ENCODE results near the gene ELFN2.

ELFN2 gene

DNA sequence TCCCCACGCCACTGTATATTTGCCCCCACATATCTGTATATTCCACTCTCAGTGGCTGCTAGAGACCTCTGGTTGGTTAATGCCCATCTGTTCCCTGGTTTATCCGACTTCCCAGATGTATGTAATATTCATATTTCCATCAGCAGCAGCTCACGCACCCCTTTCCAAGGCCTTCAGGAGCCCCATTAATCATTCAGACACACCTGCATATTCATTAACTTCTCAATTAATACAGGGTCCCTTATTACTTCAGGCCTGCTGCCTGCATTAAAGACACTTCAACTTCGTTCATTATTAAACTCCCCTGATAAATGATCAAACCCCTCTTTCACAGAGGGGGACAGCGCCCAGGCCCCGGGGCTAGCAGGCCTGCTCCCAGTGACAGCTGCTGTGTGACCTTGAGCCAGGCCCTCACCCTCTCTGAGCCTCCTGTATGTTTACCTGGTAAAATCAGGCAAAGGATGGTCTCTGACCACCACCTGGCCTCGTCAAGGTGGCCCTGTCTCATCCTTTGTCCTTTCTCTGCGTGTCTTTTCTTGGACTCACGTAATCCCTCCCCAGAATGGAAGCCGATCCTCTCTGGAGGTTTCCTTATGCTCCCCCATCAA lies 34.5 kb downstream of the ELFN2 start:
- TF ChIP-seq CTCF (IDR thresholded peaks at IDR 0.05; ENCODE audit: low read depth, low read length) = no peak
- H3K4me3 ChIP-seq (ENCODE audit: low read depth, low read length) = no peak overlapping the region

GRCh38 chr22:37391702-37392101 lies 35.6 kb downstream of the ELFN2 start:
- no peak overlapping the region for H3K4me3 ChIP-seq (ENCODE audit: low read depth, low read length)
- TF ChIP-seq CTCF (IDR thresholded peaks at IDR 0.05; ENCODE audit: low read depth, low read length) = no peak

GRCh38 chr22:37390075-37390474 lies 37.2 kb downstream of the ELFN2 start:
- no peak overlapping the region for H3K4me3 ChIP-seq (ENCODE audit: low read depth, low read length)
- TF ChIP-seq CTCF (IDR thresholded peaks at IDR 0.05; ENCODE audit: low read depth, low read length) = no peak

DNA sequence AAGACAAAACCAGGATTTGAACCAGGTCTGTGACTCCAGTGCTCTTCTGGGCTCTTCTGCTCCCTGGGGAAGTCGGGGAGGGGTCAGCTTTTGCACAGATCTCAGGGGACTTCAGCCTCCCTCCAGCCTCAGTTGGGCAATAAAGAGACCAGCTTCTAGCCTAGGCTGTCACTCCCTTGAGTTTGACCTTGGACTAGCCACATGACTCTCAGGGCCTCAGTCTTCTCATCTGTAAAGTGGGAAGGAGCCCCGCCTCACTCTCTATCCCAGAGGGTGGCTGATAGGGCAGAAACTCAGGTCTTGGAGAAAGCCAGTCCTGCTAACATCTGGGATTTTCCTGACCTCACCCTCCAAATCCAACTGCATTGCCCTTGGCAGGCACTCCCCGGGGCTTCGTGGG lies 38.7 kb downstream of the ELFN2 start:
- TF ChIP-seq CTCF (IDR thresholded peaks at IDR 0.05; ENCODE audit: low read depth, low read length) = no peak
- H3K4me3 ChIP-seq (ENCODE audit: low read depth, low read length) = no peak overlapping the region

GRCh38 chr22:37387793-37388192 lies 39.5 kb downstream of the ELFN2 start:
- H3K4me3 ChIP-seq (ENCODE audit: low read depth, low read length) = no peak overlapping the region
- no peak for TF ChIP-seq CTCF (IDR thresholded peaks at IDR 0.05; ENCODE audit: low read depth, low read length)

DNA sequence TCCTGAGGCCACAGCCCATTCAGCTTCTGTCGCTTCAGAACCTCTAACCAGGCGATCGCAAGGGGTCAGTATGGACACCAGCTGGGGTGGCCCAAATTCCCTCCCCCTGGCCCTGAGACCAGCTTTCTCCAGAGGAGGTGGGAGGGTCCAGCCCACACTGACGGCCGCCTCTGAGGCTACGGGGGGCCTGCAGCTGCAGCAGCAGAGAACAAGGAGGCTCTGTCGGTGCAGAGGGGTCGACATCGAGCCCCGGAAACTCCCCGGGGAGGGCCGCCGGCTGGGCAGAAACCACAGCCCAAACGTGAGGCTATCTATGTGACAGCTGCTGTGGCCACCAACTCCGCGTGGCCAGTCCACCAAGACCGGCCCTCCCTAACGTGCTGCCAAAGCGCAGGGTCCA lies 40.8 kb downstream of the ELFN2 start:
- no peak overlapping the region for H3K4me3 ChIP-seq (ENCODE audit: low read depth, low read length)
- TF ChIP-seq CTCF (IDR thresholded peaks at IDR 0.05; ENCODE audit: low read depth, low read length) = no peak

- no peak overlapping the region for H3K4me3 ChIP-seq (ENCODE audit: low read depth, low read length)
- no peak for TF ChIP-seq CTCF (IDR thresholded peaks at IDR 0.05; ENCODE audit: low read depth, low read length)
Observed at GRCh38 chr22:37384691-37385090, 42.6 kb downstream of the ELFN2 start.
